HepG2 (cell line): ENCODE results near the gene SNRPN.

Source experiments
- CHD2 ChIP-seq: IDR thresholded peaks from 2 replicates; pipeline ENCODE4 v1.6.1; 2011; ENCODE audit warnings: low read depth, low read length, improper control_type of control experiment
- ETV5 ChIP-seq: IDR thresholded peaks from 2 replicates; pipeline ENCODE4 v1.6.1; 2018; ENCODE audit warnings: missing biosample characterization, missing genetic modification reagents, inconsistent platforms, borderline replicate concordance
- HDAC1 ChIP-seq: sonication (generic); formaldehyde crosslinking; IDR thresholded peaks from 2 replicates; pipeline ENCODE4 v1.5.1; 2020; ENCODE audit warnings: mild to moderate bottlenecking, missing genetic modification reagents
- MXD4 ChIP-seq: IDR thresholded peaks from 2 replicates; pipeline ENCODE4 v1.6.1; 2016; ENCODE audit warnings: mild to moderate bottlenecking, missing biosample characterization, missing genetic modification reagents
- SIN3A ChIP-seq: IDR thresholded peaks from 2 replicates; pipeline ENCODE4 v1.6.1; 2011; ENCODE audit warnings: low read depth, mild to moderate bottlenecking, control low read depth, low read length, borderline replicate concordance
- SMAD1 ChIP-seq: sonication (generic); formaldehyde crosslinking; IDR thresholded peaks from 2 replicates; pipeline ENCODE4 v1.4.0; 2020; ENCODE audit warnings: missing genetic modification reagents, low read depth, mild to moderate bottlenecking, borderline replicate concordance
- ZBTB21 ChIP-seq: sonication (generic); formaldehyde crosslinking; IDR thresholded peaks from 2 replicates; pipeline ENCODE4 v1.4.0; 2020; ENCODE audit warnings: missing genetic modification reagents
- ZNF274 ChIP-seq: sonication (generic); formaldehyde crosslinking; IDR thresholded peaks from 2 replicates; pipeline ENCODE4 v1.5.1; 2020; ENCODE audit warnings: mild to moderate bottlenecking, missing genetic modification reagents
- ZNF776 ChIP-seq: sonication (generic); formaldehyde crosslinking; IDR thresholded peaks from 2 replicates; pipeline ENCODE4 v1.4.0; 2020; ENCODE audit warnings: mild to moderate bottlenecking, missing genetic modification reagents
- ZNF780A ChIP-seq: sonication (generic); formaldehyde crosslinking; IDR thresholded peaks from 2 replicates; pipeline ENCODE4 v1.8.0; 2022; ENCODE audit warnings: mild to moderate bottlenecking, missing genetic modification reagents, moderate library complexity
- TF ChIP-seq, protein P1 (sequence below): sonication (generic); formaldehyde crosslinking; IDR thresholded peaks from 2 replicates; pipeline ENCODE4 v1.4.0; 2020; ENCODE audit warnings: missing genetic modification reagents; ENCODE audit errors: not compliant biosample characterization
- TF ChIP-seq, protein P2 (sequence below): sonication (generic); formaldehyde crosslinking; IDR thresholded peaks from 2 replicates; pipeline ENCODE4 v1.5.0; 2020; ENCODE audit warnings: mild to moderate bottlenecking, missing genetic modification reagents, moderate library complexity

DNA sequence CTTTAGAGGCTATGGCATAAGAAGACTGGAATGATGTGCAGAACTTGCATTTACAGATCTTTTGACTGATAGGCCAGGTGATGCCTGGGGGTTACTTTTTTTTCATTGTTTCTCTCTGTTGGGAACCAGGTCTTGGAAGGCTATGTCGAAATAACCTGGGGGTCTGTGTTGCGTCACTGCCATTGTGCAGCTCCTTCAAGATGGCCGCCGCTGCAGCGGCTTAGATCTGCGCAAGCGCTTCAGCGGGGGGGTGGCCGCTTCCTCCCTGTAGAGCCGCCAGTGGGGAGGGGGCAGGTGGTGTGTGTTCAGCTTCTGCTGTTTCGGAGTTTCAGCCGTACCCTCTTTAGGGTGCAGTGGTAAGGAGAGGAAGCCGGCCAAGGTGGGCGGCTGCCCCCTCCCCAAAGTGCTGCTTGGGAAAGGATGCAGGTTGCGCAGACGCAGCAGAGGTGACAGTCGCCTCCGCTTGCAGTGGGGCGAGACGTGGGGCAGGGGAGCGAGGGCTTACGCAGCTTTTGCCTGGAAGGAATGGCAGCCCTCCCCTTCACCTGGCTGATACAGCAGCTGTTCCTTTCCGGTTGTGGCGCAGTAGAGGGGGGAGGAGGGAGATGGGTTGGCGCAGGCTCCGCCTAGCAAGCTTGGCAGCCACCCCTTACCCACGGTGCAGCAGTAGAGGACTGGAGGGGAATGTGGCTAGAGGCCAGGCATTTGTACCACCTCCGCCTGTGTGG lies 1.5 kb downstream of the SNRPN start:
- TF ChIP-seq ZNF780A (CRISPR knock-in tag) (no peak), ZBTB21 (CRISPR knock-in tag) (0 out of 2 replicates have a peak, but pooled peaks have one; percentile 37), HDAC1 (CRISPR knock-in tag) (peak; percentile 50), CHD2 (no peak), ZNF776 (CRISPR knock-in tag) (no peak), SIN3A (peak; percentile 26; the same call in 1 of the 2 replicates), MXD4 (CRISPR knock-in tag) (0 out of 2 replicates have a peak, but pooled peaks have one; percentile 13), SMAD1 (CRISPR knock-in tag) (no peak), ETV5 (peak; percentile 59), ZNF274 (no peak)
- TF ChIP-seq, protein P1, sequence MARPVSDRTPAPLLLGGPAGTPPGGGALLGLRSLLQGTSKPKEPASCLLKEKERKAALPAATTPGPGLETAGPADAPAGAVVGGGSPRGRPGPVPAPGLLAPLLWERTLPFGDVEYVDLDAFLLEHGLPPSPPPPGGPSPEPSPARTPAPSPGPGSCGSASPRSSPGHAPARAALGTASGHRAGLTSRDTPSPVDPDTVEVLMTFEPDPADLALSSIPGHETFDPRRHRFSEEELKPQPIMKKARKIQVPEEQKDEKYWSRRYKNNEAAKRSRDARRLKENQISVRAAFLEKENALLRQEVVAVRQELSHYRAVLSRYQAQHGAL (CRISPR knock-in tag) = no peak
- TF ChIP-seq, protein P2, sequence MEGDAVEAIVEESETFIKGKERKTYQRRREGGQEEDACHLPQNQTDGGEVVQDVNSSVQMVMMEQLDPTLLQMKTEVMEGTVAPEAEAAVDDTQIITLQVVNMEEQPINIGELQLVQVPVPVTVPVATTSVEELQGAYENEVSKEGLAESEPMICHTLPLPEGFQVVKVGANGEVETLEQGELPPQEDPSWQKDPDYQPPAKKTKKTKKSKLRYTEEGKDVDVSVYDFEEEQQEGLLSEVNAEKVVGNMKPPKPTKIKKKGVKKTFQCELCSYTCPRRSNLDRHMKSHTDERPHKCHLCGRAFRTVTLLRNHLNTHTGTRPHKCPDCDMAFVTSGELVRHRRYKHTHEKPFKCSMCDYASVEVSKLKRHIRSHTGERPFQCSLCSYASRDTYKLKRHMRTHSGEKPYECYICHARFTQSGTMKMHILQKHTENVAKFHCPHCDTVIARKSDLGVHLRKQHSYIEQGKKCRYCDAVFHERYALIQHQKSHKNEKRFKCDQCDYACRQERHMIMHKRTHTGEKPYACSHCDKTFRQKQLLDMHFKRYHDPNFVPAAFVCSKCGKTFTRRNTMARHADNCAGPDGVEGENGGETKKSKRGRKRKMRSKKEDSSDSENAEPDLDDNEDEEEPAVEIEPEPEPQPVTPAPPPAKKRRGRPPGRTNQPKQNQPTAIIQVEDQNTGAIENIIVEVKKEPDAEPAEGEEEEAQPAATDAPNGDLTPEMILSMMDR (CRISPR knock-in tag) = no peak
